Fibroblast of skin of abdomen (primary cell): ENCODE data around the gene GLMP.

Experiments
- DNase-seq: peaks from one replicate; pipeline ENCODE4 v3.0.0-alpha.2; 2013

The GLMP gene

DNA sequence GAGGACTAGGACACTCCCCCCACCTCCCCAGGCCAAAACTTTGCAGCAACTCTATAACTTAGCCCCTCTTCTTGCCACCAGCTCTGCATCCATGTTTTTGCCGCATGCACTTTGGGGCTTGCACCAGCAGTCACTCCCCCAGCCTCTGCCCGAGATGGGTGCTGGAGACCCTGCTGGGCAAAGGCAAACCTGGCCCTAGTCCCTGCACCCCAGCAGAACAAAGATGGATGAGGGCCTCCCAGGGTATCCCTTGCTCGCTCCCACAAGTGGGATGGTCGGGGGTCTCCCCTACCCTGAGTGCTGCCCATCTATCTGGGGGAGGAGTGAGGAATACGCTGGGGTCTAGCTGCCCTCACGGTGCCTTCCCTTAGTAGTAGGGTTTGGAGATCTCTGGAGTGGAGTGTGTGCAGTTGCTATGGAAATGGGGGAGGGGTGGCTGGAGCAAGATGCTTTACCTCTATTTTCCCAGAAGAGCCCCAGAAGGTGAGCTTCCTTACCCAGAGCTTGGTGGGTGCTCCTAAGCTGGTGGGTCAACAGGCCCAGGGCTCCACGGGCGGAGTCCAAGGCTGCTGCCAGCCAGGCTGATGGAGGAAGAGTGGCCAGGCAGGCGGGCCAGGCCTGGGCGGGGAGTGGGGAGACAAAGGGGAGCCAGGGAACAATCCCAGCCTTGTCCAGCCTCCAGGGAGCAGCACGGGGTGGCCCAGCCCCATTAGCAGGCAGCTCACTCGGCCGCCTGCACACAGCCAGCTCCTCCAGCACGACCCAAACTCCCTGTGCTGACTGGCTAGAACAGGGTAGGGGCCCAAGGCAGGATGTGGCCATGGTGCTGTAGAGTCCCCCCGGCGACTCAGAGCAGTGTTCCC is 47.8 kb downstream of the GLMP start, which contains the start of gene PAQR6:
Gene PAQR6, minus strand, starts transcription at position 597 of the 863 bp plus-strand sequence. CDS start 1,325 bp downstream, outside the sequence.
- no peak for DNase-seq

DNA sequence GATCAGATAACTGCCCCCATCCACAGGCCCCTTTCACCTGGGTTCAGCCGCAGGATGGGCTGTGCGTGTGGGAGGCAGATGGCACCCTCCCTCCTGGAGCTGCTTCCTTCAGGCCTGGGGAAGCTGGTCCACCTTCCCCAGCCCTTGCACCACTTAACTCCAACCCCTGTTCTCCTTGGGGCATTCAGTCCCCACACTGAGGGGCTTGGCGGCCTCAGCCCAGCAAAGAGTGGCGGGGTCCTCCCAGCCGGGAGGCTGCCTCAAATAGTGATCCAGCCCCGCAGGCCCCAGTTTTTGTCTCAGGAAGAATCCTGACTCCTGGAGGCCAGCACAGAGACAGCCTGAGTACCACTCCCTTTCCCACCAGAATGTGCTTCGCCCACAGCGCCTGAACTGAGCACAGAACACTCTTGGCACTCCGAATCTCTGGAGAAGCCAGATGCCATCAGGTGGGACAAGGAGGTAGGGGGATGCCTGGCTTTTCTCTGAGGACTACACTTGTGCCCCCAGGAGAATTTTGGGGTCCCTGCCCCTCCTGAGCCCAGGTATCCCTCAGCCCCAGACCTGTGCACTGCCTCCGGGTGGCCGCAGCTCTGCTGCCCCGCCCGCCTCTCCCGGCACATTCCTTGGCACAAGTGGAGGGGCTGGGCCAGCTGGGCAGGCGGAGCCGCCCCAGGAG is 48.6 kb downstream of the GLMP start:
- no peak for DNase-seq

GRCh38 chr1:156246241-156246780 is 49.2 kb downstream of the GLMP start:
- DNase-seq = no peak

DNA sequence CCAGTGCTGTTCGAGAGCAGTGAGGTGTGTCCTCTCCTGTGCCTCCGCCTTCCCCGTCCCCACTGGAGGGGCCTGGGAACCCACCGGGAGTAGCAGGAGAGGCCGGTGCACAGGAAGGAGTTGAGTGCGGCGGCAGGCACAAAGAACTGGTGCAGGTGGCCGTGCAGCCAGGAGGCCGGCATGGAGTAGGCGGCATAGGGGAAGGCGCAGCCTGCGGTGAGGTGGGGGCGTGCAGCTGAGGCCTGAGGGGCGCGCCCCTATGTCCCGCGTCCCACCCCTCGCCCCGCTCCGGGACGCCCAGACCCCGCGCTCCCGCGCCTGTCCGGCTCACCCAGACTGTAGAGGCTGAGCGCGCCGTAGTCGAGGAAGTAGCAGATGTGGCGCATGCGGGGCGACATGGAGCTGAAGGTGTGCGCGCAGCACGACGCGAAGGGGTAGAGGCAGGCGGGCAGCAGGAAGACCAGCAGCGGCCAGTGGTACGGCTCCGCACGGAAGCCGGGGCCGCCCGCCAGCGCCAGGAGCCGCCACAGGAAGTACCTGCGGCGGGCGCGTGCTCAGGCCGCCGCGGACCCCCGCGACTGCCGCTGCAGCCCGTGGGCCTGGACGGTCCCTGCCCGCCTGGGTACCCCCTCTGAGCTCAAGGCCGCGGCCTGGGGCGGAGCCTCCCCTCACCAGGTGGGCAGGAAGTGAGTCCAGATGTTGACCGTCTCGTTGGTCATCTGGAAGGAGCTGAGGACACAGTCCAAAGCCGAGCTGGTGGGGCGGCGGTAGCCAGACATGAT is 49.8 kb downstream of the GLMP start:
- DNase-seq = no peak

GRCh38 chr1:156244712-156245111 is 50.8 kb downstream of the GLMP start:
- no peak for DNase-seq

DNA sequence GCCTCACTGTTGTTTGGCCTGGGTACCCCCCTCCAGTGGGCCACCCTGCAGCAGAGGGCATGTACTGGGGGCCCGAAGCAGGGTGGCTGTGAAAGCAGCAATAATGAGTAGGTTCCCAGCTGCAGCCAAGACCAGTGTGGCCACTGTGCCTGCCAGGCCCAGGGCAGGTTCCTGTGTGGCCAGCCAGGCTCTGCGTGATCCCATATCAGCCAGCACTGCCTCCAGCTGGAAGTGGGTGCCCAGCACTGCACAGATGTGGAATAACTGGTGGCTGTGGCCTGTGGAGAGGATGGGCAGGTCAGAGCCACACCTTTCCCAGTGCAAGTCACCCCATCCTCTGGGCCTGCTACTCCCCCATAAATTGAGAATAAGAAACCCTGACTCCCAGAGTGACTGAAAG is 51.4 kb downstream of the GLMP start:
- DNase-seq = no peak

- DNase-seq = no peak
Observed at GRCh38 chr1:156242738-156243137, 52.7 kb downstream of the GLMP start.
